ENCODE measurements around the gene VAMP1. TPM values are rescaled to one million over a fixed set of nuclear protein-coding genes. Genes with fewer than 3 reads are reported as not detected.

Gene VAMP1
- total and polyA plus RNA-seq, 9 of the 15 experiments (the other 6 are each of a cell fraction or from before 2014, with no cell fraction given): 0.76 to 13.2 (median 4.2) TPM

- peak; percentile 99 for TF ChIP-seq E2F1 (CRISPR knock-in tag; IDR thresholded peaks at IDR 0.05)
- TF ChIP-seq ESRRB (CRISPR knock-in tag; IDR thresholded peaks at IDR 0.05; ENCODE audit: borderline replicate concordance): no peak
- TF ChIP-seq BRD4 (IDR thresholded peaks at IDR 0.05): no peak
- TF ChIP-seq CBFA2T2 (conservative IDR thresholded peaks at IDR 0.05): no peak
- no peak for TF ChIP-seq HNRNPL (IDR thresholded peaks at IDR 0.05; ENCODE audit: low read depth, low read length)
- TF ChIP-seq RUNX1 (IDR thresholded peaks at IDR 0.05; ENCODE audit: low read depth): no peak
- no peak for TF ChIP-seq RHOXF2B (CRISPR knock-in tag; conservative IDR thresholded peaks at IDR 0.05)
- TF ChIP-seq FOXA1 (IDR thresholded peaks at IDR 0.05; ENCODE audit: borderline replicate concordance): no peak
- no peak for TF ChIP-seq SIN3B (IDR thresholded peaks at IDR 0.05; ENCODE audit: low read depth)
- TF ChIP-seq RBM17 (IDR thresholded peaks at IDR 0.05; ENCODE audit: borderline replicate concordance, low read depth, low read length): no peak
- no peak for TF ChIP-seq SFPQ (IDR thresholded peaks at IDR 0.05; ENCODE audit: low read depth, low read length)
- no peak for TF ChIP-seq TEAD2 (tag; IDR thresholded peaks at IDR 0.05)
- TF ChIP-seq RFX1 (IDR thresholded peaks at IDR 0.05): no peak
- no peak for TF ChIP-seq ZNF507 (tag; conservative IDR thresholded peaks at IDR 0.05)
- TF ChIP-seq FUS (optimal IDR thresholded peaks at IDR 0.05; ENCODE audit: low read depth, low read length): no peak
- peak; percentile 82 for TF ChIP-seq NFYB (IDR thresholded peaks at IDR 0.05; ENCODE audit: extremely low read depth, insufficient read length)
- TF ChIP-seq E2F8 (IDR thresholded peaks at IDR 0.05; ENCODE audit: low read depth, partially characterized antibody): no peak
- TF ChIP-seq SMAD2 (IDR thresholded peaks at IDR 0.05; ENCODE audit: low read depth, low read length): no peak
- TF ChIP-seq ELK3 (CRISPR knock-in tag; IDR thresholded peaks at IDR 0.05): no peak
- no peak for TF ChIP-seq SRSF9 (IDR thresholded peaks at IDR 0.05; ENCODE audit: borderline replicate concordance, low read depth, low read length)
- TF ChIP-seq LCOR (CRISPR knock-in tag; IDR thresholded peaks at IDR 0.05): 0 out of 2 replicates have a peak, but pooled peaks have one; percentile 7
These were observed 23.2 kb upstream of the VAMP1 start, which contains the start of gene NCAPD2 (continued) for GRCh38 chr12:6493497-6494257.
